Measurements from ENCODE around the gene RACK1. TPM values are rescaled to one million over a fixed set of nuclear protein-coding genes. Genes with fewer than 3 reads are reported as not detected.

Gene RACK1
- total and polyA plus RNA-seq, 2 donors = 2,214 to 4,509 TPM

DNA sequence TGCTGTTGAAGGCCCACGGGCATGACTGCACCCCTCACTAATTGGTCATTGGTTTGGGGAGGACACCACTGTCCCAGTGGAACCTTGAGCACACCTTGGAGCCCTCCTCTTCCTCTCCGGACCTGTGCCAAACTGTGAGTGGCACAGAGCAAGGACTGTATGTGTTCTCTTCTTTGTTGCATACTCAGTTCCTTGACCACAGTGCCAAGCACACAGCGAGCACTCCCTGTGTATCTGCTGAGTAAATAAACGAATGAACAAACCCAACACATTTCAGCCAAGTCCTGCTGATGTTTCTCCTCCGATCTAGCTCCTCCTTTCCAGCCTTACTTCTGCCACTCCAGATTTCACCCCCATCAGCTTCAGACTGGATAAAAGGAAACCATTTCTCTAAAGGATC is 19.9 kb upstream of the RACK1 start:
- 78% methylated on average over 5 of the region's 5 CpGs for WGBS
- Histone ChIP-seq H3K4me1 (ENCODE audit: control insufficient read depth in 2 of 2, insufficient read depth in 2 of 2, low read length in 2 of 2) (peaks cover 14 to 20% of the 10 kb centered on the region in 2 donors), H3K36me3 (ENCODE audit: control insufficient read depth in 2 of 2, insufficient read depth in 2 of 2, low read length in 1 of 2) (peaks cover 7% of the 10 kb centered on the region in 2 donors), H3K4me3 (ENCODE audit: low read length in 2 of 2) (no peak overlapping the region), H3K9me3 (ENCODE audit: control insufficient read depth in 2 of 2, insufficient read depth in 1 of 2, low read length in 1 of 2) (peaks cover 0 to 9% of the 10 kb centered on the region in 2 donors), H3K27me3 (ENCODE audit: control insufficient read depth in 2 of 2, insufficient read depth in 1 of 2, low read length in 1 of 2) (no peaks in the 10 kb centered on the region), H3K27ac (ENCODE audit: low read depth in 1 of 2, low read length in 1 of 2) (no peak overlapping the region)
- no peak for DNase-seq (ENCODE audit: low read depth in 6 of 9, low spot score in 9 of 9)

DNA sequence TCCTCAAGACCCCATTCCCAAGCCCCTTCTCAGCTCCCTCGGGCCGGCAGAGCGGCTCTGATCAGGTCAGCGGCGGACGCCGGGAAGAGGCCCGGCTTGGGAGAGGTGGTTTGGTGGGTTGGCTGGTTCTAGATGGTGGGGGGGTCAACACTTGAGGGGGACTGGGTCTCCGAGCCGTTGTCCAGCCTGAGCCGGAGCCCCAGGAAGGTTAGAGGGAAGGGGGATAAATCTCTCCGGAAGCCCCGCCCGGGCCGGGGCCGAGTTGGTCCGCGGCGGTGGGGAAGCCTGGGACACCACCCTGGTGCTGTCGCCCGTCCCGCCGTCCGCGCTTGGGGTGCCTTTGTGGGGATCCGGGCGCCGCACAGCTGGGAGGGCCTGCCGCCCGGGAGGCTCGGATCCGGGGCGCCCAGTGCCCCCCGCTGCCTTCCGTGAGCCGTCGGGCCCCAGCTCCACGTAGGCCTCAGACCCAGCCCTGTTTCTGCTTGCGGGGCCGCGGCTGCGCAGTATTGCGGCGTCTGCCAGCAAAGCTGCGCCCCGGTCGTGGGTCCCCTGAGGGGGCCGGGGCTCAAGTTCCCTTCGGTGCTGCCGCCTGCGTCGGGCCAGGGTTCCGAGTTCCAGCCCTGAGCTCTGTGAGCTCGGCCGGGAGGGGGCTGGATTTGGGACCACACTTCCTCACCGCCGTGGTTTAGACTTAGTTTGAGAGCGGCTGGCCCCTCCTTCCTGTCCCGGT is 17.8 kb upstream of the RACK1 start:
- peaks cover 17 to 26% of the 10 kb centered on the region in 2 donors for H3K4me1 ChIP-seq (ENCODE audit: control insufficient read depth in 2 of 2, insufficient read depth in 2 of 2, low read length in 2 of 2)

DNA sequence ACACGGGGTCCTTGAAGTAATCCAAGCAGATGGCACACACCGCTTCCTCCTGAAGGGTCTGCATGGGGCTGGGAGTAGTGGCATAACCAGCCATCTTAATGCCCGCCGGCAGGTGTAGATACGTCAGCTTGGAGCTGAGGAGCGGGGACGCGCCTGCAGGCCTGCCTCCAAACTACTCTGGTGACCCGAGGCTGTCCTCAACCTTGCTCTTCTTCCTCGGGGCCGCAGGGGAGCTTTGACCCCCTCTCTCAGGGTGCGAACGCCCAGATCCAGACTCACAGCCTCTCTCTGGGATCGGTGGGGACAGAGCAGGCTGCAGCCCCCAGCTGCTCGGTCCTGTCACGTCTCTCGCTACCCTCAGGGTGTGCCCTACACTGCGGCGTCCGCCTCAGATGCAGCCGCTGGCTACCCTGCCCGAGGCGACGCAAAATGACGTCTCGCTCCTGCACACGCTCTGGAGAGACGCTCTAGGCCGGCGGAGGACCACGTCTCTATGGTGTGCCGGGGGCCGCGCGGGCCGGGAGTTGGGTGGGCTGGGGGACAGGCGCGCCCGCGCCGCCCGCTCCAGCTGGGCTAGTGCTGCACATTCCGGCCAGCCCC is 17.1 kb upstream of the RACK1 start, which contains the start of gene TRIM52:
Gene TRIM52 (minus strand): TSS at position 424 of the 600 bp plus-strand sequence. CDS start 330 bp downstream, at position 94.
- Histone ChIP-seq H3K27me3 (ENCODE audit: control insufficient read depth in 2 of 2, insufficient read depth in 1 of 2, low read length in 1 of 2) (no peaks in the 10 kb centered on the region), H3K4me3 (ENCODE audit: low read length in 2 of 2) (peak within 1 kb of the TSS; percentile 85 to 99), H3K9me3 (ENCODE audit: control insufficient read depth in 2 of 2, insufficient read depth in 1 of 2, low read length in 1 of 2) (peaks cover 0 to 9% of the 10 kb centered on the region in 2 donors), H3K27ac (ENCODE audit: low read depth in 1 of 2, low read length in 1 of 2) (peak within 1 kb of the TSS; percentile 98 to 99), H3K36me3 (ENCODE audit: control insufficient read depth in 2 of 2, insufficient read depth in 2 of 2, low read length in 1 of 2) (peaks cover 7 to 19% of the 10 kb centered on the region in 2 donors), H3K4me1 (ENCODE audit: control insufficient read depth in 2 of 2, insufficient read depth in 2 of 2, low read length in 2 of 2) (peaks cover 17 to 26% of the 10 kb centered on the region in 2 donors)
- peak in 8 of 9 donors; percentile 81 to 96 (median 90) for DNase-seq (ENCODE audit: low read depth in 6 of 9, low spot score in 9 of 9)
- WGBS = under 1% methylated on average over 43 of the region's 43 CpGs

More for the DNA sequence above, 17.8 kb upstream of the RACK1 start:
- peaks cover 0 to 9% of the 10 kb centered on the region in 2 donors for H3K9me3 ChIP-seq (ENCODE audit: control insufficient read depth in 2 of 2, insufficient read depth in 1 of 2, low read length in 1 of 2)
- peak in 8 of 9 donors; percentile 51 to 92 (median 75) for DNase-seq (ENCODE audit: low read depth in 6 of 9, low spot score in 9 of 9)
- peak overlapping the region; percentile 98 to 99 for H3K27ac ChIP-seq (ENCODE audit: low read depth in 1 of 2, low read length in 1 of 2)
- no peaks in the 10 kb centered on the region for H3K27me3 ChIP-seq (ENCODE audit: control insufficient read depth in 2 of 2, insufficient read depth in 1 of 2, low read length in 1 of 2)
- peak overlapping the region; percentile 85 to 99 for H3K4me3 ChIP-seq (ENCODE audit: low read length in 2 of 2)
- peaks cover 7 to 13% of the 10 kb centered on the region in 2 donors for H3K36me3 ChIP-seq (ENCODE audit: control insufficient read depth in 2 of 2, insufficient read depth in 2 of 2, low read length in 1 of 2)
- under 1% methylated on average over 59 of the region's 59 CpGs for WGBS

DNA sequence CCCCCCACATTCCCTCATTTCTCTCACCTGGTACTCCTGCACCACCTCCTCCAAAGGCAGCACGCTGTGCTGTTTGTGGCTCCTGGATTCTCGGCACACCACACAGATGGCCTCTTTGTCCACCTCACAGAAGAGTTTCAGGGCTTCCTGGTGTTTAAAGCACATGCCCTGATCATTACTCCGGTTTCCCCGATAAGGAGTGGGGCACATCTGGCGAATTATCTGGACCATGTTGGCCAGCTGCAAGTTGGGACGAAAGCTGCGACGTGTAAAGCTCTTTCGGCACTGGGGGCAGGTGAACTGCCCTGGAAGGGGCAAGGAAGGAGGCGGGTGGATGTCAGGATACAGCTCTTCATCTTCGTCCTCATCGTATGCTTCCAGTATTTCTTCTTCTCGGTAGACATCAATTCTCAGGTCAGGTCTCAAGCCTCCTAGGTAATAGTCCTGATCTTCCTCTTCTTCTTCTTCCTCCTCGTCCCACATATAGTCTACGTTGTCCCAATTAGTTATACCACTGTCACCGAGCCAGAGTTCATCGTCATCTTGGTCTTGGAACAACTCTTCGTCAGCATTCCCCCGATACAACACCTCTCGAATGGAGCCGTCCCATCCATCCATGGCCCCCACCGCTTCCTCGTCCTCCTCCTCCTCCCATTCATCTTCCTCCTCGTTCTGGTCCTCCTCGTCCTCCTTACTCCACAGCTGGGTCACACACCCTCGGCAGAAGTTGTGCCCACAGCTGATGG is 16.4 kb upstream of the RACK1 start:
- H3K36me3 ChIP-seq (ENCODE audit: control insufficient read depth in 2 of 2, insufficient read depth in 2 of 2, low read length in 1 of 2) = peaks cover 7 to 24% of the 10 kb centered on the region in 2 donors
- H3K27ac ChIP-seq (ENCODE audit: low read depth in 1 of 2, low read length in 1 of 2) = peak overlapping the region; percentile 98 to 99
- H3K9me3 ChIP-seq (ENCODE audit: control insufficient read depth in 2 of 2, insufficient read depth in 1 of 2, low read length in 1 of 2) = peaks cover 0 to 9% of the 10 kb centered on the region in 2 donors
- no peaks in the 10 kb centered on the region for H3K27me3 ChIP-seq (ENCODE audit: control insufficient read depth in 2 of 2, insufficient read depth in 1 of 2, low read length in 1 of 2)
- peak overlapping the region; percentile 85 to 99 for H3K4me3 ChIP-seq (ENCODE audit: low read length in 2 of 2)
- DNase-seq (ENCODE audit: low read depth in 6 of 9, low spot score in 9 of 9) = no peak
- WGBS = 5% methylated on average over 26 of the region's 26 CpGs
- H3K4me1 ChIP-seq (ENCODE audit: control insufficient read depth in 2 of 2, insufficient read depth in 2 of 2, low read length in 2 of 2) = peaks cover 17 to 26% of the 10 kb centered on the region in 2 donors

DNA sequence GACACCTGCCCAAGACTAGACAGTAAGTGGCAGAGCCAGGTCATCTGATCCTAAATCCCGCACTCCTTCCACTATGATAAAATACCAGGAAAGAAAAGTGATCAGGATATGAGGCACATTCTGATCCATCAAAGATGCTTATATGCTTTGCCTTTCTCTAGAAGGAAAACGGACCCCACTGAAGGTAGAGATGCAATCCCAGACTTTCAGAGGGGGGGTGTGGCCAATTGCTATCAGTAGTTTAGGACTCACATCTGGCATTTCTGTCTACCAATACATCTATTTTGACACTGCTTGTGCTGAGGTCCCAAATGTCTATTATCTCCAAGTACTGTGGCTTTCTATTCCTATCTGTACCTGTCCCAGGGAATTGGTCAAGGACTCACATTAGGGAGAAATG is 15.6 kb upstream of the RACK1 start:
- Histone ChIP-seq H3K9me3 (ENCODE audit: control insufficient read depth in 2 of 2, insufficient read depth in 1 of 2, low read length in 1 of 2) (peaks cover 0 to 9% of the 10 kb centered on the region in 2 donors), H3K36me3 (ENCODE audit: control insufficient read depth in 2 of 2, insufficient read depth in 2 of 2, low read length in 1 of 2) (peaks cover 12 to 27% of the 10 kb centered on the region in 2 donors), H3K4me3 (ENCODE audit: low read length in 2 of 2) (peak overlapping the region; percentile 85 to 99), H3K4me1 (ENCODE audit: control insufficient read depth in 2 of 2, insufficient read depth in 2 of 2, low read length in 2 of 2) (peaks cover 17 to 26% of the 10 kb centered on the region in 2 donors), H3K27ac (ENCODE audit: low read depth in 1 of 2, low read length in 1 of 2) (no peak overlapping the region), H3K27me3 (ENCODE audit: control insufficient read depth in 2 of 2, insufficient read depth in 1 of 2, low read length in 1 of 2) (no peaks in the 10 kb centered on the region)
- 71% methylated on average over 2 of the region's 2 CpGs for WGBS
- DNase-seq (ENCODE audit: low read depth in 6 of 9, low spot score in 9 of 9) = no peak

DNA sequence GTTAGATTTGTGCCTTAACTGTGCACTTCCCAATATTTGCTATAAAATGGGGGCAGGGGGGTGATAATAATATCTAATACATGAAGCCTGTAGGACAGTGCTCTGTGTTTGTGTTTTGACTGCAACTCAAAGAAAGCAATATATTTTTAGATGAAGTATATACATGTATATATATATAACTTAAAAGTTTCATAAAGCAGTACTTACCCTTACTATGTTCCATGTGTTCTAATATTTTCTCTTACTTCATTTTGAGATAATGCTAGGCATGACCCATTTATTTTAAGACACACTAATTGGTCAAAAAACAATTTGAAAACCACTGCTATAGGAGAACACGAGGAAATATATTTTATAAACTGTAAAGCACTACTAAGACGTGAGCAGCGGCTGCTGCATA is 14.9 kb upstream of the RACK1 start:
- H3K27me3 ChIP-seq (ENCODE audit: control insufficient read depth in 2 of 2, insufficient read depth in 1 of 2, low read length in 1 of 2) = no peaks in the 10 kb centered on the region
- no peak for DNase-seq (ENCODE audit: low read depth in 6 of 9, low spot score in 9 of 9)
- H3K4me1 ChIP-seq (ENCODE audit: control insufficient read depth in 2 of 2, insufficient read depth in 2 of 2, low read length in 2 of 2) = peaks cover 17 to 26% of the 10 kb centered on the region in 2 donors
- H3K27ac ChIP-seq (ENCODE audit: low read depth in 1 of 2, low read length in 1 of 2) = no peak overlapping the region
- H3K4me3 ChIP-seq (ENCODE audit: low read length in 2 of 2) = peak overlapping the region; percentile 85 to 99
- peaks cover 0 to 9% of the 10 kb centered on the region in 2 donors for H3K9me3 ChIP-seq (ENCODE audit: control insufficient read depth in 2 of 2, insufficient read depth in 1 of 2, low read length in 1 of 2)
- peaks cover 13 to 24% of the 10 kb centered on the region in 2 donors for H3K36me3 ChIP-seq (ENCODE audit: control insufficient read depth in 2 of 2, insufficient read depth in 2 of 2, low read length in 1 of 2)
- WGBS = 89% methylated on average over 3 of the region's 3 CpGs

DNA sequence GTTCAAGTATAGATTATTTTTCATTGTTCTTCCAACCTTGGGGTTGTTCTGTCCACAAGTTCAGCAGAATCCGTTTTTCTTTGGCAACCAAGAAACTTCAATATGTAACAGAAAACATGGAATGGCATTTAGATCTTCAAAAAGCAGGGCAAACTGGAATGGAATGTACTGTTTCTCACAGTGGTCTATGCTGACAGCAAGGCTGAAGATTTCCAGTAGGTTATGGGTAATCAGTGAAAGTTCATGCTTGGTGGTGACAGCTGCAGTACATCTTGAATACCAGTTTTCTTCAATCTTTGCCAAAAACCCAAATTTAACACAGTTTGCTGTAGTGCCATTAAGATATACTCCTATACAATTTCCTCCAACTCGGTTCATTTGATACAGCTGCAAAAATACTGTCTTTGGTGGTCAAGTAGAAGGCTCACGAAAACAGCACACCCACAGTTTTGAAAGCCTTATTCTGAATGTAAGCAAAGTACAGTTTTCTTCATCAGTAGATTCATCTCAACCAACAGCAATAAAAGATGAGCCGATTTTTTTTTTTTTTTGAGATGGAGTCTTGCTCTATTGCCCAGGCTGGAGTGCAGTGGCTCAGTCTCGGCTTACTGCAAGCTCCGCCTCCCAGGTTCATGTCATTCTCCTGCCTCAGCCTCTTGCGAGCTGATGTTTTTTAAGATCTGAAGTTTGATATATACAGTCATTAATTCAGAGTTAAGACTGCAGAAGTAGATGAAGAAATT is 12.3 kb upstream of the RACK1 start:
- Histone ChIP-seq H3K9me3 (ENCODE audit: control insufficient read depth in 2 of 2, insufficient read depth in 1 of 2, low read length in 1 of 2) (no peaks in the 10 kb centered on the region), H3K36me3 (ENCODE audit: control insufficient read depth in 2 of 2, insufficient read depth in 2 of 2, low read length in 1 of 2) (peaks cover 16 to 41% of the 10 kb centered on the region in 2 donors), H3K4me3 (ENCODE audit: low read length in 2 of 2) (no peak overlapping the region), H3K4me1 (ENCODE audit: control insufficient read depth in 2 of 2, insufficient read depth in 2 of 2, low read length in 2 of 2) (peaks cover 21 to 22% of the 10 kb centered on the region in 2 donors), H3K27me3 (ENCODE audit: control insufficient read depth in 2 of 2, insufficient read depth in 1 of 2, low read length in 1 of 2) (no peaks in the 10 kb centered on the region), H3K27ac (ENCODE audit: low read depth in 1 of 2, low read length in 1 of 2) (no peak overlapping the region)
- no peak for DNase-seq (ENCODE audit: low read depth in 6 of 9, low spot score in 9 of 9)
- 97% methylated on average over 7 of the region's 7 CpGs for WGBS

DNA sequence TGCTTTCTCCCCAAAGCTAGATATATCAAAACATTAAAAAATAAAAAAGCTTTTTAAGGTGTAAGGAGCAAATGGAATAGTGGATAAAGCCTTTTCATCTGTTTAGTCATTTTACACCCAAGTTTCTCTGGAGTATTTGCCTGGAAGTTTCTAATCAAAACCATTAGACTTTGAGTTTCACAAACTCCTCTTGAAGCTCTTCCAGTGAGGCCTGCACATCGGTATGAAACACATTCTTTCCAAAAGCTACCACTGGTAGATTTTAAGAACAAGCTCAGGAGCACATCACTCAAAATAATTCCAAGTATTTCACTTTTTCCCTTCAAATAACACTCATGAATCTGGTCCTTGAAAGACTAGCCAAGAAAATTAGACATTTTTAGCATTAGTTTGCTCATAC is 11.6 kb upstream of the RACK1 start:
- Histone ChIP-seq H3K9me3 (ENCODE audit: control insufficient read depth in 2 of 2, insufficient read depth in 1 of 2, low read length in 1 of 2) (no peaks in the 10 kb centered on the region), H3K4me1 (ENCODE audit: control insufficient read depth in 2 of 2, insufficient read depth in 2 of 2, low read length in 2 of 2) (peaks cover 21% of the 10 kb centered on the region in 2 donors), H3K27ac (ENCODE audit: low read depth in 1 of 2, low read length in 1 of 2) (no peak overlapping the region), H3K27me3 (ENCODE audit: control insufficient read depth in 2 of 2, insufficient read depth in 1 of 2, low read length in 1 of 2) (no peaks in the 10 kb centered on the region), H3K4me3 (ENCODE audit: low read length in 2 of 2) (no peak overlapping the region), H3K36me3 (ENCODE audit: control insufficient read depth in 2 of 2, insufficient read depth in 2 of 2, low read length in 1 of 2) (peaks cover 19 to 45% of the 10 kb centered on the region in 2 donors)
- 93% methylated on average over 1 of the region's 1 CpG for WGBS
- DNase-seq (ENCODE audit: low read depth in 6 of 9, low spot score in 9 of 9) = no peak

All from thymus (tissue), 11 donors.